Stimulated activated CD4-positive, alpha-beta T cell treated with anti-CD3 and anti-CD28 coated beads, Interleukin-15, amount 100 ng/mL, for 1 hour (primary cell): Measurements from ENCODE around the gene THRB.

Experiments
- DNase-seq, 2 donors: peaks; one replicate each; pipeline ENCODE4 v3.0.0-alpha.2; 2020; ENCODE audit warnings: low read depth in 1 of 2, low spot score in 1 of 2

The THRB gene

DNA sequence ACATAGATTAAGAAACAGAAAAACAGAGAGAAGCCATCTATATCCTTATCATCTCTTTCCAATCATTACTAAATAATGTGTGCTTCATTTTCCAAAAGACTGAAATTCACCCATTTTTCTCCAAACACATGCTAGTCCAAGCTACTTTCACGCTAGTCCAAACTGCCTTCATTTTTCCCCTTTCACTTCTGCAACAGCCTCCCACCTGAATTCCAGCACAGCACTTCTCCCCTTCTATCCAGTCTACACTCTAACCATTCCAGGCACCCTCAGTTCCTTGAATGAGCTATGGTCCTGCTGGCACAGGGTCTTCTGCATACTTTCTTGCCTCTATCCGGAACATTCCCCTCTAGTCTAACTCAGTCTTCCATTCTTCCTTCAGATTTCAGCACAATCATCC is 112.0 kb downstream of the THRB start:
- no peak for DNase-seq

DNA sequence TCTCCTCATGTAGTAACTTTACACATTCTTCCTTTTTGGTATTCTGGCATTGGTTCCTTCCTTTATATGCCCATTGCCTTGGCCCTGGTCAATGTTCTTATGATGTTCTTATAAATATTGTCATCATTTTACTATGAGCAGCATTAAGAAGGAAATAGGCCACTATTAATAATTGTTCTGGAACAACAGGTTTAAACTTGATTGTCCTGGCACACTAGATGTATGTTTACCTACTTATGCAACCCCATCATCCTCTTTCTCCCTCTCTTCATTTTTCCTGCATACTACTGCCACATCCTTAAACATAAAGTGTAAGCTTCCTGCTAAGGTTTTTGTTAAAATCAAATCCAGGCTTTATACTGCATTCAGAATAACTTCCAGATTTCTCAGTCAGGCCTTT is 114.7 kb downstream of the THRB start:
- DNase-seq: no peak

DNA sequence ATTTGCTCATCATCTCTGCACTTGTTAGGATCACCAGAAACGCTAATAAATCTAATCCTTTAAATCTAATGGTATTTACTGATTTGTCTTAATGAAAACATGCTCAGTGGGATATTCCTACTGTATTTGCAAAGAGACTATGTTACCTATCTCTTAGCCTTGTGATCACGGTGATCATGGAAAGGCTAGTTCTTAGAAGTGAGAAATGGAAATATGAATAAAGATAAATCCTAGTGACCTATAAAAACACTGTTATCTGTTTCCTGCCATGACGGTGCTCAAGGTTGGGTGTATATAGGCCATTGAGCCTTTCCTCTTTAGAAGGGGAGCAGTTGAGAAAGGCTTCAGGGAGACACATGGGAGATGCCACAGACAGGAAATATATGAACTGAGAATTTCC is 116.3 kb downstream of the THRB start:
- no peak for DNase-seq

DNA sequence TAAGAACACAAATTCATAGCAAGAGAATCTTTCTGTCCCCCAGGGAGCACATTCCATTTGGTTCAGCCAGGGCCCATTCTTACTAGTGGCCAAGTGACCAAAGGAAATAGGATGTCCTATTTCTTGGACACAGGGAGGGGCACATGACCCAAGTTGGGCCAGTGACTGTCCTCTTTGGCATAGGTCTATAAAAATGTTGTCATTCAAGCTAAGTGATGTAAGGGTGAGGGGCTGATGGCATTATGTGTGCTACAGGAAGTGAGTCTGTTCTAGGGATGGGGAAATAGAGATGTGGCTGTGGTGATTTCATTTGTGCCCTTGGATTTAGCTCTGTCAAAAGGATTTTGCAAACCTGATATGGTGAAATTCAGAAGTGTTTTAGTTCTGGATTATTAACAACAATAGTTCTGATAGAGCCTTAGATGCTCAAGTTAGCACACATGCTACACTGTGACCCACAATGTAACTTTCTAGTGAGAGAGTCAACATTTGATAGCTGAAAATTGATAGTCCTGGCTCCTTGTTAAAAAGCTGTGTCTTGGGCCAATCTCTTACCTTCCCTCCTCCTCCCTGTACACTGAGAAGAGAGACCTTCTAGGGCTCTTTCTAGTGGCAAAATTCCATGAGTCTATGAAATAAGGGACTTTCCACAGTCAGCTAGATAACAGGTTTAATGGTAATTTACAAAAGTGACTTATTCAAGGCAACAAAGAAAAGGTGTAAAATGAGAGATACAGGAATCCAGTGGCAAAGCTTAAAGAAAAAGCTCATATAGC is 117.2 kb downstream of the THRB start:
- DNase-seq: no peak

DNA sequence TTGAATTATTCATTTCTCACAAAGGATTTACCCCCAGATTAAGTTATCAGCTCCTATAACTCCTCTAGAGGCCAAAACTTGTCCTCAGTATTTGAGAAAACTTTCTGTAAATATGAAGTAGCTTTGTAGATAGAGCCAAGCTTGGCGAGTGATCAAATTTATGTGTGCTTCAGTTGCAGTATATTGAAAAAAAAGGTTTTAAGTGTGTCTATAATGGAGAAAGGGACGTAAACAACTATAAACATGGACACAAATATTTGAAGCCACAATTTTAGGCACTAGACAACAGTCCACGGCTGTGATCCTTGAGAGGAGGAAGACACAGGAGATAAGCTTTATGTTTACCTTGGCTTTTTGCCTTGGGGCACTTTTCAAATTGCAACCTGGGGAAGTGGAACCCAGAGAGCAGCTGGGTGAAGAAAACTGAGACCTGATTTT is 118.7 kb downstream of the THRB start:
- no peak for DNase-seq

DNA sequence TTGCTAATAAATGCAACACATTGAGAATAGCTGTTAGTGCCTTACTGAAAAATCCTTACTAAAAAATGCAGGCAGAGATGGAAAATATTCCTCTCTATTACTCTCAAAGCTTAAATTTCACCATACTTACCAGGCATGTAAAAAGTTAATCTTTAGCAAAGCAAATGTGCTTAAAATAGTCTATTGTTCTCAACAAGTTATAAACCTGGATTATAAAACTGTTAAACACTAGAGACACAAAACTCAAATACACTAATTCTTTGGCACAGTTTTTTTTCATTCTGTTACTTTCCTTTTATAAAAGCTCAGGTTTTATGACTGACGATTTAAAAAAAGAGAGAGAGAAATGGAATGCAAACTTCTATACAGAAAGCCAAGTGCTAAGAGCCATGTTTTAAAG is 119.8 kb downstream of the THRB start:
- no peak for DNase-seq

DNA sequence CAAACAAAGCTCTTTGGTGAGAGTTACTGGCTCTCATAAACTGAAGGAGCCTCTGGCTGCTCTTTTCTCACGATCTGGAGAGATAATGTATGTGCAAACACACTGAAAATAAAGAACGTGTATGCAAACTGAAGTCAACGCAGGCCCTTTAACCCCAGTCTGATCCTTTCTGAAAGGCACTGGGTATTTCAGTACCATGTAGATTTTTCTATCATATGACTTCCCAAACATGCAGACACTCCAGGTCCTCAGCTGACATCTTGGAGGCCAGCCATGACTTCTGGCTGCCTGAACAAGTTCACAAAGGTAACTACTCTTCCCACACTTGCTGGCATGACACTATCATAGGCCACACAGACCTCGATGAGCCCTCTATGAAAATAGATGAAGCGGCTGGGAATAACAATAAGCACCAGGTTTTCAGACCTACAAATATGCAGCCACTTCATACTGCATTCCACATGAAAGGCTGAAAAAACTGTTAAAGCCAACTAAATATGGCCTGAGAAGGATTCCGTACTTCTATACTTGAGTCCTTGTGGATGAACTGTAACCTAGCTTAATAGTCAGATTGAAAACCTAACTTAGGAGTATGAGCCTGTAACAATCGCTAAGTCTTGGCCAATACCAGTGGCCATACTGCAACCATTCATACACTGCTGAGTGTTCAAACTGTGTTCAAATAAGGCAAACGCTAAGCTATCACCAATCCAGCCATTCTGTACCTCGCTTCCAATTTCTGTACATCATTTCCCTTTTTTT is 121.3 kb downstream of the THRB start:
- DNase-seq: no peak

DNA sequence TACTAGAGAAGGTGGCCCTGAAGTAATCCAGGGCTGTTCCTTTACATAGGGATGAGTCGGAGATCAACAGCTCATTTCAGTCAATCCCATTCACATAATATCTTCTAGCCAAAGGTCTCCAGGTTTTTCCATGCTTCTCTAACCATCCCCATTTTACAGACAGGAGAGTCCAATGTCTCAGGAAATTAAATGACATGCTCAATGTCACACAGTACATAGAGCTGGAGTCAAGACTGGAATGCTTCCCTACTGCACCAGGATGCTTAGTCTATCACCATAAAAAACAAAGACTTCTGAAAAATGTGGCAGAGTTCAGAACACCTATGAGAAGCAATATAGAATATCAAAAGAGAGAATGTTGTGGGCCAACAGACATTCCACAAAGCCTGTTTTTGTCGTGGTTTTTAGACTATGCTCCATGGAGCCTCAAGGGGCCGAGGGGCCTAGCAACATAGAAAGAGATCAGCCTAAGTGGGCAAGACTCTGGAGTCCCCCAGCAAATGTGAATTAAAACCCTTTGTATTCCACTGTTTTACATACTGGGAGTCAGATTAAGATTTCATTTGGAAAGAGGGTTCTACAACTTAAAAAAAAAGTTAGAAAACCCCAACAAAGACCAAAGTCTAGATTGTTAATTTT is 122.0 kb downstream of the THRB start:
- no peak for DNase-seq

DNA sequence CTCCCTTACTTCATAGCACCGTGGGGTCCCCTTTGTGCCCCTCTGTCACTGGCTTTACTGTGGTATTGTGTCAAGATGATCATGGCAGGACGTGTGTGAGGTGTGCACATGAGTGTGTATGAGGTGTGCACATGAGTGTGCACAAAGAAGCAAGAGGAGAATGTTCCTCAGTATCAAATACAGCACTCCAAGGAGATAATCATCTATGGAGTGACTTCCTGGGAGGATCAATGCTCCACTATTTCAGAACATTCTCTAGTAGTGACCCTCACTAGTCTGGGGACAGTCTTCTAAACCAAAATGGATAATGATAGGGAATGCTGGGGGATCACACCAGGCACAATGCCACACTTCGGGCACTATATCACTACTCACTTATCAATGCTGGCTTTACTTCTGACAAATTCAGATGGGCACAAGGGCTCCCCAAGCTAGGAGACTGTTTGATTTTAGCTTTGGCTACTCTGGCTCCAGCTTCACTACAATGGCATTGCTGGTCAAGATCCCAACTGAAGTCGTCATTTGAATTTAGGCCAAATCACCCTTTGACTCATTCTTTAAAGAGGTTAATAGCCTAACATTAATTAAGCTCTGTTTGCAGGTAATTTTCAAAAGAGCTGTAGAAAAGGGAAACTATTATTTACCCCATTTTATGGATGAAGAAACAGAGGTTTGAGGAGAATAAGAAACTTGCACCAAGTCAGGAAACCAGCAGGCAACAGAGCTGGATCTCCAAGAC is 124.1 kb downstream of the THRB start:
- no peak for DNase-seq

DNA sequence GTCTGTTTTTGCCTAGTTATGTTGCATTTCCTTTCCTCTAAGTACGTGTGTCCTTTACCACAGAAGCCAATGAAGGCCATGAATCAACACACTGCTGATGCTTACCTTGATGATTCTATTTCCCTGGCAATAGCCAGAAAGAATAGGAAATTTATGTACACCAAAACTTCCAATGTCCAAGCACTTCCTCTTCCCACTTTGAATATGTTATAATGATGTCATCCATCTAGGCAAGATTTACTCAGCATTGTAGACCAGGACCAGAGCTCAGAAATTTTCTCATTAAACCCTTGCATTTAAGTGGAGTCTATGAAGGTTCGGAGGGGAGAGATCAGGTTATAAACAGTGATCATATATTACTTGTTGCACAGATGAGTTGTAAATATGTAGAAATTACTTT is 126.0 kb downstream of the THRB start:
- no peak for DNase-seq

DNA sequence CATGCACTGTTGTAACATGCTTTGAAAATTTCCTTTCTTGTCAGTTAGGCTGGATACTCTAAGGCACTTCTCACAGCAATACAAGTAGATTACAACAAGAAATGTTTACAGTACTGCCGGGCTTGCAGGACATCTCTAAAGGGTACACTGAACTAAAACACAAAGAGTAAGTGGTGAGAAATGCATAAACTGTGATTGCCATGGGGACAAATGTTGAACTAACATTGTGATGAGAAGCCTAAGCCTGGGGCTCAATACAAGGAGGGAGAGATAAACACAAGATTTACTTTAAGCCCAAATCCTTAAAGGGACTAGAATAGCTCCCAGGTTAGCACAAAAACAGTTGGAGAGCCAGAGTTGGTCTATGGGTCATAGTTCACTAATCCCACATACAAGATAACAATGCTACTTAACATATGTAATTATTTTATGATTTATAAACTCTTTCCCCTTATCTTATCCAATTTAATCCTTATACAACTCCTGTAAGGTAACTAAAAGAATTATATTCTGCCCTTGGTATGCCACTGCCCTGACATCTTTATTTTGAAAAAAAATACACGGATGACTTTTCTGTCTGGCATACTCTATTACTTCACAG is 126.9 kb downstream of the THRB start:
- DNase-seq: no peak

DNA sequence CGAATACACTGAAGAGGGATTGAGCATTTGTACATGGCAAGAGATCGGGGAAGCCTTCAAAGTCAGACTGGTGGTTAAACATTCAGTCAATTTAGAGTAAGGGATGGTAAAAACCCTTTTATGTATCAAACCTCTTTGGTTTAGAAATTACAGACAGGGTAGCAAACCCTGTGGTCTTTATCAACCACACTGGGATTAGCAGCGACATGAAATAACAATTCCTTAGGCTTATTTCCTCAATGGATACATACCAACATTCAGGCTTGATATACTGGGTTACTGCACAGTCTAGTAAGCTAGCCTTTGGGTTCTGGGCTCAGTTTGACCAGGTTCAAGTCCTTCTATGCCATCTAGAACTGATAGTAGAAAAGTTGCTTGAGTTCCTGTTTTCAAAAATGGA is 127.4 kb downstream of the THRB start:
- no peak for DNase-seq

DNA sequence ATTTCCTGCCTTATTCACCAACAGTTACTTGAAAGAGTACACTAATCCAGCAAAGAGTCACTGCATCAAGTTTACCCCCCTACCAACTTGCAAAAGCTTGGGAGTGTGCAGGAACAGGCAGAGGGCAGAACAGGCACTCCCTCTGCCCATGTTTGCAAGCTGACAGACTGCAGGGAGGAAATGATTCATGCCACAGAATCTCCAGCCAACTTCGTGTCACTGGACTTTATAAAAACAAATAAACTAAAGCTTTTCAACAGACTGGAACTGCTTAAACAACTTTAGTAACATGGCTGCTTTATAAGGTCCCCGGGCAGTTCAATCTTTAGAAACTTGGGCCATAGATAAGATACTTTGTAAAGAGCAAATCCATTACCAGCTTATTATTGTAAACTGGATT is 129.5 kb downstream of the THRB start:
- no peak for DNase-seq

DNA sequence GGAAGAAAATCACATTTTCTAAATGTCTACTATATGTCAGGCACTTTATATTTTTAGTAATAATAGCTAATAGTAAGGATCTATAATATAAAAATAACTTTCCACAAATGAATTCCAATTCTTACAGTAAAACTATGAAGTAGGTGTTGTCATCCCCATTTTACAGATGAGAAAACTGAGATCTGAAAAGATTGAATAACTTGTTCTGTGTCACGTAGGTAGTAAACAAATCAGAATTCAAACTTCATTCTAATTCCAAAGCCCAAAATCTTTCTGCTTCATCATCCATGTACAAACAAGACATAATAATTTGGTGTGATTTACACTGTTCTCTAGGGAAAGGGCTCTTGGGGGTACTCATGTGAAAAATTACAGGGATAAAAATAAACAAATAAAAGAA is 130.3 kb downstream of the THRB start:
- no peak for DNase-seq

DNA sequence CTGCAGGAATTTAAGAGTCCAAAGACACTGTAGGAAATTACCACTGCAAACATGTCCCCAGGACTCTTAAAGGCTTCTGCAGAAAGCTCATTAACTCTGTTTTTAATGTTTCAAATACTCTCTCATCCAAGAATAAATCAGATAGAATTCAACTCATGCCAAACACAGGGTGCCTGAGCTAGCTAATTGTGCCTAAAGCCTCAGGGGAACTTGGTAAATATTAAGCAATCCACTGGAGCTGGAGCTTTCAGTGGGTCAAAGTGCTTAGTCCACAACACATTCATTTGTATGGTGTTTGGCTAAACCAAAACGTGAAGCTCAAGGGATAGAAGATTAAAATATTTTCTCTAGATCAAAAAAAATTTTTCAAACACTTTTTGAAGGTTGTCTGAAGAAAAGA is 131.4 kb downstream of the THRB start:
- no peak for DNase-seq

DNA sequence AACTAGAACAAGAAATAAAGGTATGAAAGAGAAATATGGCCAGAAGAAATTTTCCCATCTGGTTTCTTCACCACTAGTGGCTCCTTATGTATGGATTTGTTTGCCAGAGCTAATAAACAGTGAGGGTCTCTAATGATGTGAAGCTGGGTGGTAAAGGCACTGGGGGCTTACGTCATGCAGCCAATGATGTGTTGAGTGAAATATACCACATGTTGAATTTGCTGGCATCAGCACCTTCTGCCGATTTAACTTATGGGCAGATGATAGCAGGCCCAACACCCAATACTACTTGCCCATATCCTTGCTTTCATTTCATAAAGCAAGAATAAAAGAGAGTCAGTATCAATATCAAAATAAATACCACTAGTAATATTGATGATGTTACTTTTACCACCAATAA is 133.0 kb downstream of the THRB start:
- DNase-seq: no peak

DNA sequence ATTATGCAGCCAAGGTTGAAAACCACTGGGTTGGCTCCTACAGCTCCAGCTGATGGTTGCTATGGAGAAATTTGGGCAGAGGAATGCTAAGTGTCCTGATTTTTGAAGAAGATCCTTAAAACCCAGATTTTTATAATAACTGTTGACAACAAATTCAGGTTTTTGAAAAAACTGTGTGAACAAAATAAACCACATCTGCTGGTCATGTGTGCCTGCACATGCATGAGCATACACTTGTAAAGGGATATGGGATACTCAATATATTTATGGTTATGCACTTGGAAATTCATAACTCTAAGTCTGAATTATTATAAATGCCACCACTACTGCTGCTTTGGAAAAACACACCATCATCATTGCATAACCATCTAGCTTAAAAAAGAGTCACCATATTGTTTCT is 133.7 kb downstream of the THRB start:
- no peak for DNase-seq

DNA sequence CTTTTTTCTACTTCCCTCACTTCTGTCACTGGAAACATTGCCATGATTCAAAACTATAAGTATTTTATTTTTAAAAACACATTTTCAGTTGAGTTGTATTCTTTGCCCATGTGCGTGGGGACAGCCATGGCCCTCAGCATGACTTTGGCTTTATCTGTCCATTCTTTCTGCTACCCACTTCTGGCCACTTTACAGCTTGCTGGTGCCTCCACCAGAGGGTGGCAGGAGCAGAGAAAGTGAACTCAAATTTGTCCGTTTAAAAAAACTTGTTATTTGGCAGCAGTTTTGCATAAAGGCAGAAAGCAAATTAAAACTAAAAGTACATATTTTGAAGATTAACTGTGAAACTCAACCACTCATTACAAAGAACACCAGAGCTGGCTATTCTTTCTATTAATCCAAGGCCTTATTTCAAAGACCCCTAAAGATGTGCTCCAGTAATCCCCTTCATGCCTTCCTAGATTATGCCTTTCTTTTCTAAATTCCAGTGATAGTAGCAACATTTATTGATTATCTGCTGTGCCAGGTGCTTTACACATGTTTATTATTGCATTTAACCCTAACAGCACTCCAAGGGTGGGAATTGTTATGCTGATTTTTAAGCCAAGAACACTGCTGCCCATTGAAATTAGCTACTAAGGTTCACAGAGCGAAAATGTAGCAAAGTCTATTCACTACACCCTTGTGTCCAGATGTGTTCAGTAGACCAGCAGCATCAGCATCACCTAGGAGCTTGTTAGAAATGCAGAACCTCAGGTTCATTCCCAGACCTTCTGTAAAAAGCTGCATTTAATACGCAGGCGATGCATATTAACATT is 134.8 kb downstream of the THRB start:
- no peak for DNase-seq

DNA sequence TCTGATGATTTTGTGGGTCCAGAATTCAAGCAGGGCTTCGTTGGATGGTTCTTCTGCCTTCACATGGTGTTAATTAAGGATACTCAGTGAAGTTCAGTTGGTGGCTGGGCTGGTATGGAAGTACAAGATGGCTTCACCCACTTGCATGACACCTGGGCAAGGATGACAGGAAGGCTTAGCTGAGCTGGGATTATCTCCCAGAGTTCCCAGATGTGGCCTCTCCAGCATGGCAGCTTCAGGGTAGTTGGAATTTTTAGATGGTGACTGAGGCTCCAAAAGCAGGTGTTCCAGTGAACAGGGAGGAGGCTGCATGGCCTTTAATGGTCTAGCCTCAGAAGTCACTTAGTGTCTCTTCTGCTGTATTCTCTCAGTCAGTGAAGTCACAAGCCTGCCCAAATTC is 135.5 kb downstream of the THRB start:
- DNase-seq: no peak

DNA sequence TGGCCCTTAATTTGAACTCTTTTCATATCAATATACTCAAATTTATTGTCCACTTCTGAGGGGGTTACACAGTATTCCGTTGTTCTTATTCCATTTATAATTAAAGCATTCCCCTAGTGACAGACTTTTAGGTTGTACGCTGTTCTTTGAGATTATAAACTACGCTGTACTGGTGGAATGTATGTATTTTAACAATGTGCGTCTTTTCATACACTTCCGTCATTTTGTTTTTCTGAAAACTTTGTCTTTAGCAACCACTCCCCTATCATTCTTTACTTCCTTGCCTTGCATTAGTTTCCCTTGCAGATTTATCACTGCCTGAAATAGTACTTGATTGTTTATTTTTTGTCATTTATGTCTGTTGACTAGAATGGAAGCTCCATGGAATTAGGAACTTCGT is 137.0 kb downstream of the THRB start:
- no peak for DNase-seq
